HEK293T (cell line): ENCODE data around the gene IL7R.

Source experiments
- ARNT ChIP-seq: fragments of 450-650 bp; IDR thresholded peaks from 2 replicates; pipeline ENCODE4 v1.6.1; 2017; ENCODE audit warnings: mild to moderate bottlenecking
- BHLHE40 ChIP-seq: fragments of 450-650 bp; IDR thresholded peaks from 2 replicates; pipeline ENCODE4 v1.6.1; 2016; ENCODE audit warnings: mild to moderate bottlenecking, moderate library complexity, borderline replicate concordance
- CTBP1 ChIP-seq: fragments of 450-650 bp; IDR thresholded peaks from 2 replicates; pipeline ENCODE4 v1.6.1; 2016; ENCODE audit warnings: borderline replicate concordance
- ELF4 ChIP-seq: fragments of 450-650 bp; IDR thresholded peaks from 2 replicates; pipeline ENCODE4 v1.6.1; 2017; ENCODE audit warnings: antibody characterized with exemption
- FOXA1 ChIP-seq: fragments of 450-650 bp; IDR thresholded peaks from 2 replicates; pipeline ENCODE4 v1.6.1; 2016; ENCODE audit warnings: mild to moderate bottlenecking
- FOXK2 ChIP-seq: fragments of 450-650 bp; IDR thresholded peaks from 2 replicates; pipeline ENCODE4 v1.6.1; 2016; ENCODE audit warnings: mild to moderate bottlenecking
- FOXM1 ChIP-seq: fragments of 450-650 bp; IDR thresholded peaks from 2 replicates; pipeline ENCODE4 v1.6.1; 2017; ENCODE audit warnings: mild to moderate bottlenecking, borderline replicate concordance
- HDGF ChIP-seq: fragments of 450-650 bp; IDR thresholded peaks from 2 replicates; pipeline ENCODE4 v1.6.1; 2017; ENCODE audit warnings: antibody characterized with exemption, borderline replicate concordance
- LEF1 ChIP-seq: fragments of 450-650 bp; IDR thresholded peaks from 2 replicates; pipeline ENCODE4 v1.6.1; 2017; ENCODE audit warnings: mild to moderate bottlenecking, borderline replicate concordance
- NFRKB ChIP-seq: fragments of 450-650 bp; IDR thresholded peaks from 2 replicates; pipeline ENCODE4 v1.6.1; 2016; ENCODE audit warnings: mild to moderate bottlenecking, moderate library complexity
- PKNOX1 ChIP-seq: fragments of 450-650 bp; IDR thresholded peaks from 2 replicates; pipeline ENCODE4 v1.6.1; 2016
- SP1 ChIP-seq: fragments of 450-650 bp; IDR thresholded peaks from 2 replicates; pipeline ENCODE4 v1.6.1; 2017
- SUZ12 ChIP-seq: fragments of 450-650 bp; IDR thresholded peaks from 2 replicates; pipeline ENCODE4 v1.6.1; 2016; ENCODE audit warnings: mild to moderate bottlenecking
- TARDBP ChIP-seq: fragments of 450-650 bp; IDR thresholded peaks from 2 replicates; pipeline ENCODE4 v1.6.1; 2016

GRCh38 chr5:35849860-35850259 is 6.8 kb upstream of the IL7R start:
- TF ChIP-seq ELF4: no peak
- TF ChIP-seq SP1: no peak
- no peak for TF ChIP-seq ARNT
- no peak for TF ChIP-seq NFRKB
- TF ChIP-seq FOXA1: no peak
- TF ChIP-seq FOXM1: no peak
- no peak for TF ChIP-seq TARDBP
- TF ChIP-seq LEF1: no peak
- no peak for TF ChIP-seq BHLHE40
- TF ChIP-seq HDGF: no peak
- no peak for TF ChIP-seq FOXK2
- no peak for TF ChIP-seq CTBP1
- no peak for TF ChIP-seq PKNOX1
- TF ChIP-seq SUZ12: no peak
